WTC11 (cell line): ENCODE measurements around the gene NT5DC1. TPM values are rescaled to one million over a fixed set of nuclear protein-coding genes. Genes with fewer than 3 reads are reported as not detected.
A peak's percentile ranks its signal among the peaks of the same experiment; 100 is the strongest.

Experiments used
- ATAC-seq: fragments of 200-7000 bp; cut with Tn5 transposase; 2 replicates; pipeline ENCODE4 v1.10.0; 2021; ENCODE audit warnings: mild to moderate bottlenecking, moderate library complexity
- CTCF ChIA-PET: fragments of 300-600 bp; sonication (Branson Sonifier 250); formaldehyde crosslinking; loops from one replicate; lab custom pipeline; 2021; ENCODE audit warnings: antibody characterized with exemption; lab: Charles Lee
- POLR2A ChIA-PET: fragments of 350-600 bp; sonication (Branson Sonifier 250); formaldehyde crosslinking; loops from one replicate; lab custom pipeline; 2021; ENCODE audit warnings: antibody characterized with exemption; lab: Charles Lee
- DNase-seq: peaks from one replicate; pipeline ENCODE4 v3.0.0; 2021; ENCODE audit warnings: low spot score
- H3K27ac Mint-ChIP-seq: 2 replicates; pipeline ENCODE4 v1.8.0; 2021; ENCODE audit warnings: mixed read lengths
- H3K27me3 Mint-ChIP-seq: 2 replicates; pipeline ENCODE4 v1.8.0; 2021; ENCODE audit warnings: low read depth, mild to moderate bottlenecking, moderate library complexity, mixed read lengths
- H3K36me3 Mint-ChIP-seq: 2 replicates; pipeline ENCODE4 v1.8.0; 2021; ENCODE audit warnings: mixed read lengths
- H3K4me1 Mint-ChIP-seq: 2 replicates; pipeline ENCODE4 v1.8.0; 2022; ENCODE audit warnings: mixed read lengths
- H3K4me3 Mint-ChIP-seq: 2 replicates; pipeline ENCODE4 v1.8.0; 2021; ENCODE audit warnings: mild to moderate bottlenecking, moderate library complexity, mixed read lengths
- H3K9me3 Mint-ChIP-seq: 2 replicates; pipeline ENCODE4 v1.8.0; 2021; ENCODE audit warnings: mixed read lengths
- ATF1 ChIP-seq: sonication (generic); formaldehyde crosslinking; IDR thresholded peaks from 2 replicates; pipeline ENCODE4 v1.8.1; 2023; ENCODE audit warnings: mild to moderate bottlenecking, moderate library complexity, missing genetic modification reagents
- CBFB ChIP-seq: sonication (generic); formaldehyde crosslinking; IDR thresholded peaks from 2 replicates; pipeline ENCODE4 v1.8.1; 2022; ENCODE audit warnings: mild to moderate bottlenecking, low read depth, missing genetic modification reagents
- E2F1 ChIP-seq: sonication (generic); formaldehyde crosslinking; IDR thresholded peaks from 2 replicates; pipeline ENCODE4 v1.8.0; 2022; ENCODE audit warnings: mild to moderate bottlenecking, missing genetic modification reagents
- ESRRA ChIP-seq: sonication (generic); formaldehyde crosslinking; IDR thresholded peaks from 2 replicates; pipeline ENCODE4 v1.8.1; 2022; ENCODE audit warnings: mild to moderate bottlenecking, missing genetic modification reagents, borderline replicate concordance
- FOXJ3 ChIP-seq: sonication (generic); formaldehyde crosslinking; IDR thresholded peaks from 2 replicates; pipeline ENCODE4 v1.9.0; 2021; ENCODE audit warnings: missing genetic modification reagents, mild to moderate bottlenecking, borderline replicate concordance
- FOXP1 ChIP-seq: sonication (generic); formaldehyde crosslinking; IDR thresholded peaks from 2 replicates; pipeline ENCODE4 v1.8.0; 2022; ENCODE audit warnings: missing genetic modification reagents, mild to moderate bottlenecking, moderate library complexity, borderline replicate concordance
- GABPB1 ChIP-seq: sonication (generic); formaldehyde crosslinking; IDR thresholded peaks from 2 replicates; pipeline ENCODE4 v1.8.1; 2023; ENCODE audit warnings: mild to moderate bottlenecking, missing genetic modification reagents
- HMGA2 ChIP-seq: fragments of 250-450 bp; sonication (Bioruptor Pico); IDR thresholded peaks from 2 replicates; pipeline ENCODE4 v1.4.0; 2021; ENCODE audit warnings: mild to moderate bottlenecking, moderate library complexity
- JUN ChIP-seq: sonication (generic); formaldehyde crosslinking; IDR thresholded peaks from 2 replicates; pipeline ENCODE4 v1.8.0; 2023; ENCODE audit warnings: mild to moderate bottlenecking, missing genetic modification reagents
- MLX ChIP-seq: sonication (generic); formaldehyde crosslinking; IDR thresholded peaks from 2 replicates; pipeline ENCODE4 v1.8.1; 2023; ENCODE audit warnings: mild to moderate bottlenecking, missing genetic modification reagents, moderate library complexity
- NR3C1 ChIP-seq: sonication (generic); formaldehyde crosslinking; conservative IDR thresholded peaks from 2 replicates; pipeline ENCODE4 v1.8.1; 2023; ENCODE audit warnings: low read depth, mild to moderate bottlenecking, missing genetic modification reagents
- OVOL2 ChIP-seq: fragments of 250-450 bp; sonication (Bioruptor Pico); IDR thresholded peaks from 2 replicates; pipeline ENCODE4 v1.9.0; 2021; ENCODE audit warnings: mild to moderate bottlenecking, borderline replicate concordance
- PRRX2 ChIP-seq: fragments of 250-450 bp; sonication (Bioruptor Pico); IDR thresholded peaks from 2 replicates; pipeline ENCODE4 v1.8.0; 2021; ENCODE audit warnings: mild to moderate bottlenecking
- RELA ChIP-seq: sonication (generic); formaldehyde crosslinking; IDR thresholded peaks from 2 replicates; pipeline ENCODE4 v1.8.1; 2022; ENCODE audit warnings: missing genetic modification reagents, mild to moderate bottlenecking, borderline replicate concordance
- SP1 ChIP-seq: sonication (generic); formaldehyde crosslinking; conservative IDR thresholded peaks from 2 replicates; pipeline ENCODE4 v1.8.1; 2022; ENCODE audit warnings: missing genetic modification reagents
- USF1 ChIP-seq: sonication (generic); formaldehyde crosslinking; IDR thresholded peaks from 2 replicates; pipeline ENCODE4 v1.8.0; 2022; ENCODE audit warnings: mild to moderate bottlenecking, missing genetic modification reagents
- ZMAT4 ChIP-seq: fragments of 250-450 bp; sonication (Bioruptor Pico); IDR thresholded peaks from 2 replicates; pipeline ENCODE4 v1.9.0; 2021; ENCODE audit warnings: mild to moderate bottlenecking
- ZNF138 ChIP-seq: sonication (generic); formaldehyde crosslinking; conservative IDR thresholded peaks from 2 replicates; pipeline ENCODE4 v1.8.1; 2022; ENCODE audit warnings: mild to moderate bottlenecking, moderate library complexity, missing genetic modification reagents
- ZNF317 ChIP-seq: sonication (generic); formaldehyde crosslinking; IDR thresholded peaks from 2 replicates; pipeline ENCODE4 v1.8.1; 2023; ENCODE audit warnings: low read depth, mild to moderate bottlenecking, moderate library complexity, missing genetic modification reagents, borderline replicate concordance
- ZNF396 ChIP-seq: fragments of 250-450 bp; sonication (Bioruptor Pico); IDR thresholded peaks from 2 replicates; pipeline ENCODE4 v1.8.0; 2021; ENCODE audit warnings: mild to moderate bottlenecking, moderate library complexity, borderline replicate concordance
- ZNF423 ChIP-seq: fragments of 250-450 bp; sonication (Bioruptor Pico); IDR thresholded peaks from 2 replicates; pipeline ENCODE4 v2.1.2; 2022; ENCODE audit warnings: mild to moderate bottlenecking, moderate library complexity
- ZNF532 ChIP-seq: fragments of 250-450 bp; sonication (Bioruptor Pico); IDR thresholded peaks from 2 replicates; pipeline ENCODE4 v1.9.0; 2021; ENCODE audit warnings: mild to moderate bottlenecking, borderline replicate concordance
- total RNA-seq: library from RNA; stranded (reverse); gene quantifications from 3 replicates; pipeline ENCODE4 v1.2.3, GENCODE V29; 2021
- TF ChIP-seq, protein P1 (sequence below): fragments of 250-450 bp; sonication (Bioruptor Pico); IDR thresholded peaks from 2 replicates; pipeline ENCODE4 v1.9.0; 2021; ENCODE audit warnings: moderate library complexity, mild to moderate bottlenecking, inconsistent platforms, borderline replicate concordance

Gene NT5DC1
- total RNA-seq, 1 experiment from 2014 or later = 67.9 TPM

DNA sequence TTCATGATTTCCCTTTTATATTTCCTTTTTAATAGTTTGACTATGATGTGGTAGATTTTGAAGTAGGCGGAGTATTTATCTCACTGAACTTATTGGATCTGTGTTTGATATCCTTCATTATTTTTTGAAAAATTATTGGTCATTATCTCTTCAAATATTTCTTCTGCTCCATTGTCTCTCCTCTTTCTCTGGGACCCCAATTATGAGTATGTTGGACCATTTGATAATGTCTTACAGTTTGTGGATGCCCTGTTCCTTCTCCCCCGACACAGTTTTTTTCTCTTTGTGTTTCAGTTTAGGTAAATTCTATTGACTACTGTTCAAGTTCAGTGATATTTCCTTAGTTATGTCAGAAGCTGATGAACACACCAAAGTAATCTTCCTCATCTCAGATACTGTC lies 74.7 kb downstream of the NT5DC1 start:
- CTCF ChIA-PET = no interaction called here
- TF ChIP-seq PRRX2 (CRISPR knock-in tag) (no peak), GABPB1 (CRISPR knock-in tag) (no peak)
- POLR2A ChIA-PET = no interaction called here
- Mint-ChIP-seq H3K27ac (no peak overlapping the region), H3K27me3 (no peaks in the 10 kb centered on the region), H3K4me1 (peaks cover 5% of the 10 kb centered on the region), H3K4me3 (no peak overlapping the region), H3K9me3 (peaks cover 16% of the 10 kb centered on the region), H3K36me3 (peaks cover 14% of the 10 kb centered on the region)
- DNase-seq (no peak), ATAC-seq (no peak)

DNA sequence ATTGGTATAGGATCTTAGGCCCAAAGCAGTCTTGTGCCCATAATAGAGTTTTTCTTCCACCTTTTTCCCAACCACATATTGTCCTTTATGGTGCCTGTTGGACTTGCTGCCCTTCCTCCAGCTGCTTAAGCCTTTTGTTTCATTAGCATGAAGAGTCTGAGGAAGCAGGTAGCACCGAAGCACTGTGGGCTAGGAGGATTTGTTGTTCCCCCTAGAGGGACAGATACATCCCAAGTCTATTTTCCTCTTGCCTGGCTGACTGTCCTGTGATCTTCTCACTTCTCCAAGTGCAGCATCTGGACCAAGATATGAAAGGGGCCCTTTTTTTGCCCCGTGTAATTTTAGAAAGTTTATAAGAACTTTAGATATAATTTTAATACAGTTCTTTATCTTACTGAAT lies 75.9 kb downstream of the NT5DC1 start:
- H3K27ac Mint-ChIP-seq = no peak overlapping the region
- no peak for DNase-seq
- H3K4me1 Mint-ChIP-seq = peaks cover 5% of the 10 kb centered on the region
- TF ChIP-seq CBFB (CRISPR knock-in tag) (no peak), ATF1 (no peak), E2F1 (no peak), ZNF317 (no peak), NR3C1 (CRISPR knock-in tag) (no peak), JUN (CRISPR knock-in tag) (no peak)
- TF ChIP-seq, all 79 proteins: peak for 0
- Mint-ChIP-seq H3K27me3 (no peaks in the 10 kb centered on the region), H3K36me3 (peaks cover 14% of the 10 kb centered on the region), H3K4me3 (no peak overlapping the region), H3K9me3 (peaks cover 16% of the 10 kb centered on the region)
- ChIA-PET POLR2A (no interaction called here), CTCF (no interaction called here)
- ATAC-seq = peak; percentile 85

GRCh38 chr6:116180375-116180774 lies 79.7 kb downstream of the NT5DC1 start:
- Mint-ChIP-seq H3K27ac (no peak overlapping the region), H3K9me3 (peaks cover 7% of the 10 kb centered on the region), H3K4me1 (peaks cover 5% of the 10 kb centered on the region), H3K27me3 (no peaks in the 10 kb centered on the region), H3K4me3 (no peak overlapping the region), H3K36me3 (peaks cover 6% of the 10 kb centered on the region)
- TF ChIP-seq ESRRA (CRISPR knock-in tag) (no peak), HMGA2 (CRISPR knock-in tag) (no peak), ZNF423 (CRISPR knock-in tag) (no peak), CBFB (CRISPR knock-in tag) (no peak), OVOL2 (CRISPR knock-in tag) (no peak), ZNF317 (no peak), ZNF138 (CRISPR knock-in tag) (no peak), USF1 (CRISPR knock-in tag) (no peak), ZMAT4 (CRISPR knock-in tag) (no peak), MLX (no peak), ZNF396 (CRISPR knock-in tag) (no peak), RELA (CRISPR knock-in tag) (no peak), FOXP1 (CRISPR knock-in tag) (no peak), SP1 (no peak), FOXJ3 (CRISPR knock-in tag) (no peak), ZNF532 (CRISPR knock-in tag) (no peak)
- TF ChIP-seq, protein P1, sequence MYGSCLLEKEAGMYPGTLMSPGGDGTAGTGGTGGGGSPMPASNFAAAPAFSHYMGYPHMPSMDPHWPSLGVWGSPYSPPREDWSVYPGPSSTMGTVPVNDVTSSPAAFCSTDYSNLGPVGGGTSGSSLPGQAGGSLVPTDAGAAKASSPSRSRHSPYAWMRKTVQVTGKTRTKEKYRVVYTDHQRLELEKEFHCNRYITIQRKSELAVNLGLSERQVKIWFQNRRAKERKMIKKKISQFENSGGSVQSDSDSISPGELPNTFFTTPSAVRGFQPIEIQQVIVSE (CRISPR knock-in tag) = no peak
- DNase-seq (no peak), ATAC-seq (no peak)
- POLR2A ChIA-PET = no interaction called here
- CTCF ChIA-PET = no interaction called here
